ENCODE measurements around the gene ERBB3.
A peak's percentile ranks its signal among the peaks of the same experiment; 100 is the strongest.

The ERBB3 gene

GRCh38 chr12:56129206-56129941, 49.4 kb downstream of the ERBB3 start:
- DNase-seq (ENCODE audit: extremely low spot score, insufficient read length, low read depth), result peak; percentile 42
- FAIRE-seq, result peak; percentile 64

GRCh38 chr12:56129942-56130495, 50.1 kb downstream of the ERBB3 start:
- no peak for DNase-seq (ENCODE audit: extremely low spot score, insufficient read length, low read depth)
- FAIRE-seq, result no peak

- FAIRE-seq (no peak), DNase-seq (ENCODE audit: extremely low spot score, insufficient read length, low read depth) (no peak)
Measured at GRCh38 chr12:56130876-56131275, 50.9 kb downstream of the ERBB3 start.

- no peak for DNase-seq (ENCODE audit: extremely low spot score, insufficient read length, low read depth)
- FAIRE-seq, result no peak
Measured at GRCh38 chr12:56134897-56135296, 54.9 kb downstream of the ERBB3 start.

- DNase-seq (ENCODE audit: extremely low spot score, insufficient read length, low read depth), result no peak
- FAIRE-seq, result no peak
Measured at GRCh38 chr12:56137853-56138571, 58.0 kb downstream of the ERBB3 start.

GRCh38 chr12:56141946-56142784, 62.2 kb downstream of the ERBB3 start:
- DNase-seq (ENCODE audit: extremely low spot score, insufficient read length, low read depth) (no peak), FAIRE-seq (no peak)

GRCh38 chr12:56143217-56143616, 63.3 kb downstream of the ERBB3 start:
- no peak for FAIRE-seq
- DNase-seq (ENCODE audit: extremely low spot score, insufficient read length, low read depth), result no peak

GRCh38 chr12:56143870-56144269, 63.9 kb downstream of the ERBB3 start:
- DNase-seq (ENCODE audit: extremely low spot score, insufficient read length, low read depth), result no peak
- no peak for FAIRE-seq

GRCh38 chr12:56145217-56145616, 65.3 kb downstream of the ERBB3 start:
- FAIRE-seq, result no peak
- DNase-seq (ENCODE audit: extremely low spot score, insufficient read length, low read depth), result no peak

GRCh38 chr12:56146492-56147460, 66.8 kb downstream of the ERBB3 start:
- DNase-seq (ENCODE audit: extremely low spot score, insufficient read length, low read depth) (no peak), FAIRE-seq (no peak)

GRCh38 chr12:56150563-56150962, 70.6 kb downstream of the ERBB3 start:
- FAIRE-seq (no peak), DNase-seq (ENCODE audit: extremely low spot score, insufficient read length, low read depth) (no peak)

GRCh38 chr12:56151672-56152131, 71.7 kb downstream of the ERBB3 start:
- DNase-seq (ENCODE audit: extremely low spot score, insufficient read length, low read depth), result no peak
- FAIRE-seq, result no peak

- DNase-seq (ENCODE audit: extremely low spot score, insufficient read length, low read depth) (peak; percentile 80), FAIRE-seq (peak; percentile 92)
Measured at GRCh38 chr12:56152132-56152755, 72.3 kb downstream of the ERBB3 start, which contains the start of gene MYL6B. MYL6B (plus strand) TSS chr12:56152587; CDS start chr12:56153919, 1,332 bp downstream.

Data from GM18507 (cell line).